Measurements from ENCODE around the gene ZBTB47.
A peak's percentile ranks its signal among the peaks of the same experiment; 100 is the strongest.

GRCh38 chr3:42652611-42653302, 740 bp upstream of the ZBTB47 start:
- no peak for TF ChIP-seq CTCF (IDR thresholded peaks at IDR 0.05)
- TF ChIP-seq POLR2A (IDR thresholded peaks at IDR 0.05): peak in 1 of 4 donors; percentile 87
- no peak for TF ChIP-seq EP300 (IDR thresholded peaks at IDR 0.05)
- peak in 2 of 3 donors; percentile 94 to 97 for TF ChIP-seq POLR2AphosphoS5 (IDR thresholded peaks at IDR 0.05)

All from stomach (tissue), 4 donors.